Neuronal stem cell (in vitro differentiated cells): Measurements from ENCODE around the gene EMC10.

Source experiments
- DNase-seq: peaks from one replicate; pipeline ENCODE4 v3.0.0-alpha.2; 2013; ENCODE audit warnings: low spot score
- H2AFZ ChIP-seq: one replicate; pipeline ENCODE4 v1.6.1; 2013; ENCODE audit warnings: mild to moderate bottlenecking, low read length, inconsistent platforms
- H2AK5ac ChIP-seq: 2 replicates; pipeline ENCODE4 v1.6.1; 2013; ENCODE audit warnings: low read depth, mild to moderate bottlenecking, inconsistent platforms, low read length, moderate library complexity, mixed read lengths
- H2BK120ac ChIP-seq: 2 replicates; pipeline ENCODE4 v1.6.1; 2013; ENCODE audit warnings: low read depth, mild to moderate bottlenecking, inconsistent platforms, low read length, moderate library complexity, mixed read lengths
- H2BK12ac ChIP-seq: one replicate; pipeline ENCODE4 v1.6.1; 2013; ENCODE audit warnings: low read length, inconsistent platforms
- H2BK15ac ChIP-seq: 2 replicates; pipeline ENCODE4 v1.6.1; 2013; ENCODE audit warnings: mild to moderate bottlenecking, low read length, inconsistent platforms, mixed read lengths
- H2BK5ac ChIP-seq: one replicate; pipeline ENCODE4 v1.6.1; 2013; ENCODE audit warnings: inconsistent platforms, mild to moderate bottlenecking, low read length, moderate library complexity
- H3K14ac ChIP-seq: one replicate; pipeline ENCODE4 v1.6.1; 2013; ENCODE audit warnings: low read length, inconsistent platforms
- H3K18ac ChIP-seq: 2 replicates; pipeline ENCODE4 v1.6.1; 2013; ENCODE audit warnings: low read length, inconsistent platforms
- H3K23ac ChIP-seq: 2 replicates; pipeline ENCODE4 v1.6.1; 2013; ENCODE audit warnings: low read depth, mild to moderate bottlenecking, mixed read lengths, low read length, inconsistent platforms; ENCODE audit not compliant: poor library complexity
- H3K27ac ChIP-seq: replicated peaks from 3 replicates; pipeline ENCODE4 v1.5.1; 2013; ENCODE audit warnings: low read length, inconsistent platforms
- H3K27me3 ChIP-seq, 3 experiments: 2 replicates each; pipeline ENCODE4 v1.6.1; 2013; ENCODE audit warnings: low read length in 3 of 3, mild to moderate bottlenecking in 2 of 3, inconsistent platforms in 1 of 3, low read depth in 1 of 3, mixed read lengths in 1 of 3, moderate library complexity in 1 of 3; ENCODE audit not compliant: control insufficient read depth in 3 of 3, insufficient read depth in 3 of 3
- H3K36me3 ChIP-seq, 2 donors: replicated peaks in 1 of 2; 2 replicates each; pipeline ENCODE4 v1.6.1; 2013; ENCODE audit warnings: low read length in 2 of 2; ENCODE audit not compliant: control insufficient read depth in 2 of 2, insufficient read depth in 2 of 2
- H3K4ac ChIP-seq: 2 replicates; pipeline ENCODE4 v1.6.1; 2013; ENCODE audit warnings: inconsistent platforms, mild to moderate bottlenecking, low read length, moderate library complexity
- H3K4me1 ChIP-seq, 2 donors: 1 replicate in 1 of 2; 2 replicates in 1 of 2; pipeline ENCODE4 v1.6.1; 2013; ENCODE audit warnings: low read length in 2 of 2, low read depth in 1 of 2; ENCODE audit not compliant: control insufficient read depth in 2 of 2, insufficient read depth in 1 of 2
- H3K4me2 ChIP-seq: one replicate; pipeline ENCODE4 v1.6.1; 2013; ENCODE audit warnings: mild to moderate bottlenecking, low read length, inconsistent platforms; ENCODE audit not compliant: insufficient read depth, poor library complexity, severe bottlenecking
- H3K4me3 ChIP-seq, 2 donors: 2 replicates each; pipeline ENCODE4 v1.5.1; 2013; ENCODE audit warnings: low read length in 2 of 2, mild to moderate bottlenecking in 2 of 2, inconsistent platforms in 1 of 2, moderate library complexity in 1 of 2
- H3K79me1 ChIP-seq: one replicate; pipeline ENCODE4 v1.6.1; 2013; ENCODE audit warnings: low read depth, mild to moderate bottlenecking, inconsistent platforms, low read length, moderate library complexity
- H3K9ac ChIP-seq: one replicate; pipeline ENCODE4 v1.6.1; 2013; ENCODE audit warnings: mild to moderate bottlenecking, low read depth, low read length, inconsistent platforms; ENCODE audit not compliant: poor library complexity
- H3K9me3 ChIP-seq, 2 donors: replicated peaks in 1 of 2; 2 replicates each; pipeline versions ENCODE3 to v1.6.1; 2013; ENCODE audit warnings: low read length in 2 of 2, mild to moderate bottlenecking in 2 of 2, inconsistent platforms in 1 of 2, low read depth in 1 of 2, mixed read lengths in 1 of 2, moderate library complexity in 1 of 2; ENCODE audit not compliant: control insufficient read depth in 2 of 2, insufficient read depth in 1 of 2
- H4K8ac ChIP-seq: one replicate; pipeline ENCODE4 v1.6.1; 2013; ENCODE audit warnings: low read depth, mild to moderate bottlenecking, inconsistent platforms, low read length, moderate library complexity
- H4K91ac ChIP-seq: one replicate; pipeline ENCODE4 v1.6.1; 2013; ENCODE audit warnings: low read length, low read depth, mild to moderate bottlenecking, inconsistent platforms; ENCODE audit not compliant: poor library complexity
- WGBS, 2 donors: extraction: QIAGEN DNeasy Blood & Tissue Kit; methylation state at CpG; one replicate each; pipeline ENCODE4 v1.1.7; 2013; ENCODE audit warnings: missing lambda C conversion rate in 2 of 2, mixed read lengths in 1 of 2; ENCODE audit not compliant: insufficient read length in 2 of 2, insufficient replicate concordance in 1 of 2; ENCODE audit errors: extremely low coverage in 2 of 2; 5-methylcytosine and 5-hydroxymethylcytosine counted together

The EMC10 gene

DNA sequence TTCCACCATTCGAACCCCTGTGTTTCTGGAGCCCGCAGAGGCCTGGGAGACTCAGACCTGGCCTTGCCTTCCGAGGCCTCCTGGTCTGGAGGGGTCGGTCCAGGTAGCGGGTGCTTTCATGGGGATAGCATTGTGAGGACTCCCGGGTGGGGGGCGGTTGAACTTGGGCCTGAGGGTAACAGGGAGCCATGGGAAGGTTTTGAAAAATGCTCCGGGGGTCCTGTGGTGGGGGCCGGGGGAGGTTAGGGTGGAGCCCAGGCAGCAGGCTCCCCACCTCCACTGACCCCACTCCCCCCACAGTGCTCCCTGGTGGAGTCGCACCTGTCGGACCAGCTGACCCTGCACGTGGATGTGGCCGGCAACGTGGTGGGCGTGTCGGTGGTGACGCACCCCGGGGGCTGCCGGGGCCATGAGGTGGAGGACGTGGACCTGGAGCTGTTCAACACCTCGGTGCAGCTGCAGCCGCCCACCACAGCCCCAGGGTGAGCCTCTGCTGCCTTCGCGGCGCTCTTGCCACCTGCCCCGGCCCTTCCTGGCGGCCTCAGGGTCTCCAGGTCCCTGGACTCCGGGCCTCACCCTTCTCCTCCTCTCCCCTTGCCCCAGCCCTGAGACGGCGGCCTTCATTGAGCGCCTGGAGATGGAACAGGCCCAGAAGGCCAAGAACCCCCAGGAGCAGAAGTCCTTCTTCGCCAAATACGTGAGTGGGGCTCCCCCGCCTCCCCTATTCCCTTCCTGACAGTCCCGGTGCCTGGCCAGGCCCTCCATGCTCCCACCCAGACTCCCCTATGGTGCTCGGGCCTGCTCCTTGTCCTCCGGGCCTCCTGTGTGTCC, 4.2 kb downstream of the EMC10 start:
- Histone ChIP-seq H3K4ac (no peak overlapping the region), H3K23ac (no peak overlapping the region)
- no peak for DNase-seq

DNA sequence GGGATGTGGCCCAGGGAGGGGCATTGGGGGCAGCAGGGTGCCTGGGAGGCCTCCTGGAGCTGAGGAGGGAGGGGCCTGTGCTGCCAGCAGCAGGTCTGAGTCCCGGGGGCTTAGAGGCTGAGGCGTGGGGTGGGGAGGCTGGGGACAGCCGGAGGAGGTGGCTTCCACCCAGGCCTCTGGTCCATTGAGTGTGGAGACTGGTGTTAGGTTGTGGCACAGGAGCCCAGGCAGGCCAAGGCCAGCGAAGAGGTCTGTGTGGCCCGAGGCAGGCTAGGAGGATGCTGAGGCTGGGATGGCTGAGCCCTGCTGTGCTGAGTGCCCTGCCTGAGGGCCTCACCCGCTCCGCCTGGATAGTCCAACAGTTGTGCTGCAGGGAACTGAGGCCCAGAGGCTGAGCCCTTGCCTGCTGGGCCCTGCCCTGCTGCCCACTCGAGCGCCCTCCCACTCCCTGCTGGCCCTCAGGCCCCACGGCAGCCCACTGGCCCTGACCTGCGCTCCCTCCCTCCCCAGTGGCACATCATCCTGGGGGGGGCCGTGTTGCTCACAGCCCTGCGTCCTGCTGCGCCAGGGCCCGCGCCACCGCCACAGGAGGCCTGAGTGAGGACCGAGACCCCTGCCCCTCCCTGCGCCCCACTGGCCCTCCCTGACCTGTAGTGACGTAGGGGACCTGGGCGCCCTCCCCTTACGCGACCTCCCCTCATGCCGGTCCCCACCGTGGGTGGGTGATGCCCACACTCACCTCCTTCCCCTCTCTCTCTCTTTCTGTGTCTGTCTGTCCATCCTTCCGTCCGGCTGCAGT, 5.2 kb downstream of the EMC10 start:
- H2AK5ac ChIP-seq: no peak overlapping the region
- H4K8ac ChIP-seq: peak overlapping the region; percentile 57
- H3K79me1 ChIP-seq: peaks cover 5% of the 10 kb centered on the region
- H3K27me3 ChIP-seq: peaks cover 0 to 3% (median 0%) of the 10 kb centered on the region in 3 experiments
- no peak overlapping the region for H2BK15ac ChIP-seq
- peaks cover 18 to 39% of the 10 kb centered on the region in 2 donors for H3K36me3 ChIP-seq
- H3K4me1 ChIP-seq: no peaks in the 10 kb centered on the region
- H3K9me3 ChIP-seq: peaks cover 14 to 39% of the 10 kb centered on the region in 2 donors
- H3K9ac ChIP-seq: no peak overlapping the region
- H4K91ac ChIP-seq: no peak overlapping the region
- no peak overlapping the region for H2BK120ac ChIP-seq
- no peak overlapping the region for H2BK12ac ChIP-seq
- DNase-seq: no peak
- no peak overlapping the region for H2AFZ ChIP-seq
- no peak overlapping the region for H3K14ac ChIP-seq
- no peak overlapping the region for H3K4me3 ChIP-seq
- no peak overlapping the region for H3K27ac ChIP-seq
- no peak overlapping the region for H3K4me2 ChIP-seq
- no CpG with 5 or more reads among the region's 27 CpGs for WGBS, 2 donors
- H3K18ac ChIP-seq: no peak overlapping the region
- no peak overlapping the region for H3K4ac ChIP-seq
- peak overlapping the region; percentile 45 for H2BK5ac ChIP-seq
- no peak overlapping the region for H3K23ac ChIP-seq

More for the DNA sequence above, 4.2 kb downstream of the EMC10 start:
- H3K27me3 ChIP-seq: peaks cover 0 to 13% (median 0%) of the 10 kb centered on the region in 3 experiments
- H3K27ac ChIP-seq: no peak overlapping the region
- no peak overlapping the region for H3K4me3 ChIP-seq
- H3K79me1 ChIP-seq: peaks cover 5% of the 10 kb centered on the region
- H3K9ac ChIP-seq: no peak overlapping the region
- H3K9me3 ChIP-seq: peaks cover 8 to 35% of the 10 kb centered on the region in 2 donors
- H2AFZ ChIP-seq: no peak overlapping the region
- no peak overlapping the region for H2AK5ac ChIP-seq
- no peak overlapping the region for H3K14ac ChIP-seq
- no peak overlapping the region for H4K8ac ChIP-seq
- H2BK5ac ChIP-seq: peak overlapping the region; percentile 45
- peaks cover 18 to 36% of the 10 kb centered on the region in 2 donors for H3K36me3 ChIP-seq
- H2BK12ac ChIP-seq: no peak overlapping the region
- WGBS, 2 donors: no CpG with 5 or more reads among the region's 37 CpGs
- no peaks in the 10 kb centered on the region for H3K4me1 ChIP-seq
- H4K91ac ChIP-seq: no peak overlapping the region
- no peak overlapping the region for H2BK15ac ChIP-seq
- no peak overlapping the region for H3K4me2 ChIP-seq
- no peak overlapping the region for H2BK120ac ChIP-seq
- H3K18ac ChIP-seq: peak overlapping the region; percentile 49

DNA sequence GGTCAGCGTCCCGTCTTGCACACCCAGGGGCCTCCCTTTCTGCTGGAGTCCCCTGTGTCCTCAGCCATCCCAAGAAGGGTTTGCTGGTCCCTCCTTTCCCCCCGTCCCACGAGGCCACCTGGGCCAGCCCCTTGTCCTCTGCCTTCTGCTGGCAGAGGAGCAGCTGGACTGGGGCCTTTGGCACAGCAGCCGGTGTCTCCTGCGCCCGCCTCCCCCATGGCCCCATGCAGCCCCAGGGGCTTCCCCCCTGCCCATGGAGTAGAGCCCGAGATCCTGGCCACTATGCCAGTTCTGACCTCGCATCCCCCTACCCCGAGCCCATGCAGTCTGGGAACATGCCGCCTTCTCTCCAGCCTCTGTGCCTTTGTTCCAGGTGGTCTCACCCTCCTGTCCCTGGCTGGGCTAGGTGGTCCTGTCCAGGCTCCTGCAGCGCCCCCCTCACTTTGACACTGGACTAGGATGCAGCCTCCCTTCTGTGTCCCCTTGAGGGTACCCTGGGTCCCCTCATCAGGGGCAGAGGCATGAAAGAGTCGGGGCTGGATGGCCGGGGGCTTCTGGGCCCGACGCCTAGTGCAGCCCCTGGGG, 6.1 kb downstream of the EMC10 start:
- no peak overlapping the region for H2AK5ac ChIP-seq
- H3K14ac ChIP-seq: no peak overlapping the region
- H3K23ac ChIP-seq: no peak overlapping the region
- H3K4me2 ChIP-seq: no peak overlapping the region
- H2BK15ac ChIP-seq: no peak overlapping the region
- H3K18ac ChIP-seq: no peak overlapping the region
- no peak for DNase-seq
- H3K79me1 ChIP-seq: peaks cover 5% of the 10 kb centered on the region
- no CpG with 5 or more reads among the region's 16 CpGs for WGBS, 2 donors
- H2AFZ ChIP-seq: no peak overlapping the region
- peaks cover 0 to 3% (median 0%) of the 10 kb centered on the region in 3 experiments for H3K27me3 ChIP-seq
- no peak overlapping the region for H4K8ac ChIP-seq
- no peak overlapping the region for H2BK12ac ChIP-seq
- H3K4me1 ChIP-seq: no peaks in the 10 kb centered on the region
- H3K4me3 ChIP-seq: no peak overlapping the region
- H3K9ac ChIP-seq: no peak overlapping the region
- no peak overlapping the region for H2BK5ac ChIP-seq
- H3K4ac ChIP-seq: no peak overlapping the region
- no peak overlapping the region for H4K91ac ChIP-seq
- H3K27ac ChIP-seq: no peak overlapping the region
- H2BK120ac ChIP-seq: no peak overlapping the region
- H3K9me3 ChIP-seq: peaks cover 19 to 43% of the 10 kb centered on the region in 2 donors
- peaks cover 18 to 39% of the 10 kb centered on the region in 2 donors for H3K36me3 ChIP-seq
